KBM-7 (cell line): ENCODE data around the gene FMC1.
"Not testable (repeated sequence)": the region's sequence is repeated elsewhere in the genome, so short reads cannot be mapped to it uniquely, and the experiment has no call there.

Experiments
- DNase-seq: peaks from one replicate; pipeline ENCODE4 v3.0.0-alpha.2; 2015
- in situ Hi-C: fragments of 300-500 bp; cut with MboI; formaldehyde crosslinking; loops from 2 replicates; pipeline ENCODE4 v1.14.3; 2020; ENCODE audit warnings: low sequenced_read_pairs, low pct_unique_long_range_greater_than_20kb, mixed read lengths

Gene FMC1

GRCh38 chr7:139341058-139341775 is at the start of gene FMC1:
Gene FMC1 (plus strand): TSS chr7:139341337. CDS start chr7:139341385, 48 bp downstream.
- in situ Hi-C loops: no loop called here

GRCh38 chr7:139292821-139293220 is 48.3 kb upstream of the FMC1 start:
- in situ Hi-C loops: no loop called here
- DNase-seq: no peak

More at GRCh38 chr7:139341058-139341775, at the start of gene FMC1:
- DNase-seq: peak; percentile 93

GRCh38 chr7:139293534-139293933 is 47.6 kb upstream of the FMC1 start:
- in situ Hi-C loops: no loop called here
- DNase-seq: no peak

GRCh38 chr7:139294241-139294640 is 46.9 kb upstream of the FMC1 start:
- no peak for DNase-seq
- in situ Hi-C loops: no loop called here

GRCh38 chr7:139294951-139295575 is 46.1 kb upstream of the FMC1 start:
- in situ Hi-C loops: no loop called here

GRCh38 chr7:139297795-139298194 is 43.3 kb upstream of the FMC1 start:
- DNase-seq: no peak
- in situ Hi-C loops: no loop called here

More at GRCh38 chr7:139294951-139295575, 46.1 kb upstream of the FMC1 start:
- no peak for DNase-seq

GRCh38 chr7:139299296-139299695 is 41.8 kb upstream of the FMC1 start:
- DNase-seq: no peak
- in situ Hi-C loops: no loop called here

GRCh38 chr7:139300390-139300789 is 40.7 kb upstream of the FMC1 start:
- in situ Hi-C loops: no loop called here
- no peak for DNase-seq

GRCh38 chr7:139304517-139304916 is 36.6 kb upstream of the FMC1 start:
- DNase-seq: no peak
- in situ Hi-C loops: no loop called here

GRCh38 chr7:139317939-139318505 is 23.1 kb upstream of the FMC1 start:
- peak; percentile 78 for DNase-seq
- in situ Hi-C loops: no loop called here

- in situ Hi-C loops: no loop called here
- DNase-seq: peak; percentile 35
Observed at GRCh38 chr7:139321071-139321745, 19.9 kb upstream of the FMC1 start.

- in situ Hi-C loops: not testable (repeated sequence)
Observed at GRCh38 chr7:139324709-139325108, 16.4 kb upstream of the FMC1 start.

GRCh38 chr7:139328375-139328774 is 12.8 kb upstream of the FMC1 start:
- no peak for DNase-seq
- in situ Hi-C loops: no loop called here

More at GRCh38 chr7:139324709-139325108, 16.4 kb upstream of the FMC1 start:
- not testable (repeated sequence) for DNase-seq

GRCh38 chr7:139329119-139329518 is 12.0 kb upstream of the FMC1 start:
- no peak for DNase-seq
- in situ Hi-C loops: no loop called here

GRCh38 chr7:139330333-139331030 is 10.7 kb upstream of the FMC1 start:
- no peak for DNase-seq
- in situ Hi-C loops: no loop called here

GRCh38 chr7:139332697-139333359 is 8.3 kb upstream of the FMC1 start:
- in situ Hi-C loops: no loop called here
- DNase-seq: no peak

GRCh38 chr7:139333443-139333842 is 7.7 kb upstream of the FMC1 start:
- DNase-seq, in situ Hi-C loops: not testable (repeated sequence)

GRCh38 chr7:139334399-139335150 is 6.6 kb upstream of the FMC1 start:
- in situ Hi-C loops: no loop called here
- DNase-seq: no peak
